ENCODE measurements around the gene AK3.

Gene AK3

DNA sequence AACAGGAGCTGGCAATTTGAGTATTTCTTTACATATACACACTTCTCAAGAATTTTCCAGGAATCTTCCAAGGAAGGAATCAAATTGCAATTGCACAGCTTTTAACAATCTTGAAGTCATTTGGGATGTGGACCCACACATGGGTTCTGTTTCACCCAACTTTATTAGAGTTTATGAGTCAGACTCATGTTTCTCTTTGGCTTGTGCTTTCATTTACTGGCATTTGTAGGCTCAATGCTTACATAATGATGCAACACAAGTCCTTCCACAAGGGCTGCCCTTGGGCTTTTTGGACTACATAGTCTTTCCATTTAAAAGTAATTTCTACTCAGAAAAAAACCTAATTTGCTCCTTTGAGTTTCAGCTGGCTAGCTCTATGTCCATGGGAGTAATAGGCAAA is 66.2 kb downstream of the AK3 start:
- no peak overlapping the region for H3K4me3 ChIP-seq (ENCODE audit: low read depth, low read length)
- TF ChIP-seq, protein P1, sequence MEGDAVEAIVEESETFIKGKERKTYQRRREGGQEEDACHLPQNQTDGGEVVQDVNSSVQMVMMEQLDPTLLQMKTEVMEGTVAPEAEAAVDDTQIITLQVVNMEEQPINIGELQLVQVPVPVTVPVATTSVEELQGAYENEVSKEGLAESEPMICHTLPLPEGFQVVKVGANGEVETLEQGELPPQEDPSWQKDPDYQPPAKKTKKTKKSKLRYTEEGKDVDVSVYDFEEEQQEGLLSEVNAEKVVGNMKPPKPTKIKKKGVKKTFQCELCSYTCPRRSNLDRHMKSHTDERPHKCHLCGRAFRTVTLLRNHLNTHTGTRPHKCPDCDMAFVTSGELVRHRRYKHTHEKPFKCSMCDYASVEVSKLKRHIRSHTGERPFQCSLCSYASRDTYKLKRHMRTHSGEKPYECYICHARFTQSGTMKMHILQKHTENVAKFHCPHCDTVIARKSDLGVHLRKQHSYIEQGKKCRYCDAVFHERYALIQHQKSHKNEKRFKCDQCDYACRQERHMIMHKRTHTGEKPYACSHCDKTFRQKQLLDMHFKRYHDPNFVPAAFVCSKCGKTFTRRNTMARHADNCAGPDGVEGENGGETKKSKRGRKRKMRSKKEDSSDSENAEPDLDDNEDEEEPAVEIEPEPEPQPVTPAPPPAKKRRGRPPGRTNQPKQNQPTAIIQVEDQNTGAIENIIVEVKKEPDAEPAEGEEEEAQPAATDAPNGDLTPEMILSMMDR (IDR thresholded peaks at IDR 0.05; ENCODE audit: low read depth, low read length) = no peak
- H3K36me3 ChIP-seq = no peaks in the 10 kb centered on the region
- H3K9me3 ChIP-seq = no peaks in the 10 kb centered on the region
- H3K4me1 ChIP-seq = no peaks in the 10 kb centered on the region; the same call in 1 of the 2 replicates
- DNase-seq = no peak
- no peaks in the 10 kb centered on the region for H3K27me3 ChIP-seq

DNA sequence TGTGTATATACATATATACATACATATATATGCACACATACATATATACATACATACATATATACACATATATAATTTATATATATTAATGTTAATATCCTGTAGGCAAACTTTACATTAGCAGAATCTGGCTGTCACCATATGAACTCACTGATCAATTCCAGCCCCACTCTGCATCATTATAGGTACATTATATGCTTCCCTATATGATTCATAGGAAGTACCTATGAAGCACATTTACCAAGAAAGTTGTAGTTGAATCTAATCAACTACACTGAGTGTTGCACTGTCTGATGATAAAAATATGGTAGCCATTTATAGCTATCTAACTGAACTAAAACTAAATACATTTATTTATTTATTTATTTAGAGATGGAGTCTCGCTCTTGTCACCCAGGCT is 69.3 kb downstream of the AK3 start:
- Histone ChIP-seq H3K9me3 (no peaks in the 10 kb centered on the region; the same call in 1 of the 2 replicates), H3K27me3 (0 out of 2 replicates have a peak, but pooled peaks cover 3% of the 10 kb centered on the region), H3K4me3 (ENCODE audit: low read depth, low read length) (no peak overlapping the region), H3K4me1 (no peaks in the 10 kb centered on the region; the same call in 1 of the 2 replicates), H3K36me3 (no peaks in the 10 kb centered on the region)
- TF ChIP-seq, protein P1 (IDR thresholded peaks at IDR 0.05; ENCODE audit: low read depth, low read length) = no peak
- DNase-seq = no peak

DNA sequence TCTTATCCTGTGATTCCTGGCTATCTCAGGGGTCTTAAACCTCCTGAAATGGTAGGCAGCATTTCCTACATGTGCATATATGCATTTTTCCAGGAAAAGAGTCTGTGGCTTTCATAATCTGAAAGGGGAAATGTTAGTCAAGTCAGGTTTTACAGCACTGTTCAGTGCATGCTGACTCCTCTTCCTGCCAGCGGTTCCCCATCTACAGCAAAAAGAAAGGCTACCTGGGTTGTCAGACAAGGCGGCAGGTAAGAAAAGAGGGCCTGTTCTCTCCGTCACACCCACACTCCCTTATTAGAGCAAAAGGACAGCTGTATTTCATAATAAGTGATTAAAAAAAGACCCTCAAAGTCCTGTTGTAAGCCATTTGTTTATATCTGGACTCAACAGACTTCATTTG is 70.4 kb downstream of the AK3 start:
- Histone ChIP-seq H3K9me3 (no peaks in the 10 kb centered on the region; the same call in 1 of the 2 replicates), H3K36me3 (no peaks in the 10 kb centered on the region), H3K27me3 (0 out of 2 replicates have a peak, but pooled peaks cover 3% of the 10 kb centered on the region), H3K4me3 (ENCODE audit: low read depth, low read length) (no peak overlapping the region), H3K4me1 (no peaks in the 10 kb centered on the region; the same call in 1 of the 2 replicates)
- no peak for DNase-seq
- TF ChIP-seq, protein P1 (IDR thresholded peaks at IDR 0.05; ENCODE audit: low read depth, low read length) = no peak

DNA sequence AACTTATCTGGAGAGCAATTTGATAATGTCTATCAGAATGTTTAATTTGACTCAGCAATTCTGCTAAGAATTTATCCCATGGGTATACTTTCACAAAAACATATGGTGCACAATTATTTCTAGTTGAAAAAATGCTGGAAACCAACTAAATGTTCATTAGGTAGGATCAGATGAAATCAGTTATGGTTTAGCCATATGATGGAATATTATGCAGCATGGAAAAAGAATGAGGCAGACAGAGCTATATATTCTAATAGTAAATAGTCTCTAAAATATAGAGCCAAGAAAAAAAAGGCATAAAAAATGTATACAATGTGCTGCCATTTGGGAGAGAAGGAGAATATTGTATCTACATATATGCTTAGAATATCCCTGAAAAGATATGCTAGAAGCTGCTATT is 71.1 kb downstream of the AK3 start:
- DNase-seq = no peak
- 0 out of 2 replicates have a peak, but pooled peaks cover 3% of the 10 kb centered on the region for H3K27me3 ChIP-seq
- no peaks in the 10 kb centered on the region; the same call in 1 of the 2 replicates for H3K4me1 ChIP-seq
- no peak overlapping the region for H3K4me3 ChIP-seq (ENCODE audit: low read depth, low read length)
- H3K36me3 ChIP-seq = no peaks in the 10 kb centered on the region
- TF ChIP-seq, protein P1 (IDR thresholded peaks at IDR 0.05; ENCODE audit: low read depth, low read length) = no peak
- H3K9me3 ChIP-seq = no peaks in the 10 kb centered on the region; the same call in 1 of the 2 replicates

DNA sequence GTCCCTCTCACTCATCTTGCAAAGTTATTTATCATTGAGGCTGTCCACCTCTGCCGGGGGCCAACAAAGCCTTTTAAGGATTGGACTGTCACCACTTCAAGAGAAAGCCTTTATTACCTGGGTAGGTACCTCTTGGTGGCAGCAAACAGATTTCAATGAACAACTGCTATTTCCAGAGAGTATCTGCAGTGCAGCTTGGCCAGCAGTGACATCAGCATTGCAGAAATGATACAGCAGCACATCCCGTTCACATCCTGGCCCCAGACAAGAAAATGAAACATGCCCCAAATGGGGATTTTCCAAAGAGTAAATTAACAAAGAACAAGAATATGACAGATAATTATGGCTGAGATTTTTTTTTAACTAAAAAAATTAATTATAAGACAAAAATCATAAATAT is 72.4 kb downstream of the AK3 start:
- TF ChIP-seq, protein P1 (IDR thresholded peaks at IDR 0.05; ENCODE audit: low read depth, low read length) = no peak

DNA sequence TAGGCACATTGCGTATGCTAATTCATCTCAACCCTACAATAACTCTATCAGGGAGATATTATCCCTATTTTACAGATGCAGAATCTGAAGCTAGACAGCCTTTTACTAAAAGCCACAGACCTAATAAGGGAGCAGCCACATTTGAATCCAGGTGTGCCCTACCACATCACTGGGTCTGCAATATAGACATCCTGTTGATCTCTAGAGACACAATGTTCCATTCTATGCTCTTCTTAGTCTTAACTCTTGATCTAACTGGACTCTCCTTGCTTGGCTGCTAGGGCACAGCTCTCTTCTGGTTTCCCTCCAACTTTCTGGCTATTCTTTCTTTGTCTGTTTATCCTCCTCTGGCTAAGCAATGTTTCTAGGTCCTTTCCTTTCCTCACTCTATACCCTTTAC is 73.3 kb downstream of the AK3 start:
- TF ChIP-seq, protein P1 (IDR thresholded peaks at IDR 0.05; ENCODE audit: low read depth, low read length) = no peak
- no peak for DNase-seq

More for the DNA sequence above, 72.4 kb downstream of the AK3 start:
- 0 out of 2 replicates have a peak, but pooled peaks cover 3% of the 10 kb centered on the region for H3K27me3 ChIP-seq
- no peaks in the 10 kb centered on the region for H3K36me3 ChIP-seq
- no peaks in the 10 kb centered on the region; the same call in 1 of the 2 replicates for H3K9me3 ChIP-seq
- no peak overlapping the region for H3K4me3 ChIP-seq (ENCODE audit: low read depth, low read length)
- no peaks in the 10 kb centered on the region; the same call in 1 of the 2 replicates for H3K4me1 ChIP-seq
- DNase-seq = no peak

More for the DNA sequence above, 73.3 kb downstream of the AK3 start:
- Histone ChIP-seq H3K27me3 (0 out of 2 replicates have a peak, but pooled peaks cover 3% of the 10 kb centered on the region), H3K36me3 (no peaks in the 10 kb centered on the region), H3K4me1 (no peaks in the 10 kb centered on the region; the same call in 1 of the 2 replicates), H3K9me3 (no peaks in the 10 kb centered on the region; the same call in 1 of the 2 replicates), H3K4me3 (ENCODE audit: low read depth, low read length) (no peak overlapping the region)
